ENCODE measurements around the gene NOL7. TPM values are rescaled to one million over a fixed set of nuclear protein-coding genes. Genes with fewer than 3 reads are reported as not detected.

NOL7 gene
- total and polyA plus RNA-seq, 2 of the 13 experiments (the other 11 are each of a cell fraction or from before 2014, with no cell fraction given) = 37.8 to 186 TPM

- TF ChIP-seq HMG20A (CRISPR knock-in tag; IDR thresholded peaks at IDR 0.05; ENCODE audit: borderline replicate concordance) = peak; percentile 98; the same call in 1 of the 2 replicates
- TF ChIP-seq GATAD1 (CRISPR knock-in tag; IDR thresholded peaks at IDR 0.05) = peak; percentile 71
- TF ChIP-seq RXRB (CRISPR knock-in tag; IDR thresholded peaks at IDR 0.05; ENCODE audit: borderline replicate concordance) = peak; percentile 99
- peak; percentile 89 for TF ChIP-seq DPF2 (CRISPR knock-in tag; IDR thresholded peaks at IDR 0.05; ENCODE audit: borderline replicate concordance, low read depth)
- peak; percentile 9; the same call in 1 of the 2 replicates for TF ChIP-seq RAD21 (CRISPR knock-in tag; IDR thresholded peaks at IDR 0.05)
- TF ChIP-seq ISL2 (CRISPR knock-in tag; IDR thresholded peaks at IDR 0.05) = peak; percentile 100
- peak; percentile 89 for TF ChIP-seq KLF9 (CRISPR knock-in tag; IDR thresholded peaks at IDR 0.05; ENCODE audit: low read depth)
- no peak for TF ChIP-seq ZFP41 (CRISPR knock-in tag; IDR thresholded peaks at IDR 0.05; ENCODE audit: borderline replicate concordance)
- no peak for TF ChIP-seq ZNF280B (CRISPR knock-in tag; IDR thresholded peaks at IDR 0.05; ENCODE audit: borderline replicate concordance)
- no peak for TF ChIP-seq U2AF2 (IDR thresholded peaks at IDR 0.05; ENCODE audit: low read depth, low read length)
- TF ChIP-seq ZNF317 (CRISPR knock-in tag; IDR thresholded peaks at IDR 0.05) = peak; percentile 72; the same call in 1 of the 2 replicates
- TF ChIP-seq ZNF703 (CRISPR knock-in tag; IDR thresholded peaks at IDR 0.05; ENCODE audit: borderline replicate concordance) = peak; percentile 93
- peak; percentile 70; the same call in 1 of the 2 replicates for TF ChIP-seq KMT2A (CRISPR knock-in tag; IDR thresholded peaks at IDR 0.05)
- no peak for TF ChIP-seq MTF1 (CRISPR knock-in tag; IDR thresholded peaks at IDR 0.05)
- peak; percentile 53; the same call in 1 of the 2 replicates for TF ChIP-seq CBX5 (CRISPR knock-in tag; IDR thresholded peaks at IDR 0.05; ENCODE audit: borderline replicate concordance)
- TF ChIP-seq CHD2 (IDR thresholded peaks at IDR 0.05; ENCODE audit: low read depth, low read length) = 0 out of 2 replicates have a peak, but pooled peaks have one; percentile 14
- TF ChIP-seq KLF16 (CRISPR knock-in tag; IDR thresholded peaks at IDR 0.05) = peak in 1 of 2 experiments; percentile 24; a peak in 1 of 4 replicates
- no peak for TF ChIP-seq GPN1 (CRISPR knock-in tag; IDR thresholded peaks at IDR 0.05; ENCODE audit: borderline replicate concordance)
- no peak; the same call in 1 of the 2 replicates for TF ChIP-seq JDP2 (CRISPR knock-in tag; IDR thresholded peaks at IDR 0.05; ENCODE audit: borderline replicate concordance)
- TF ChIP-seq LCORL (IDR thresholded peaks at IDR 0.05) = peak; percentile 99
- peak; percentile 99 for TF ChIP-seq LCORL (CRISPR knock-in tag; IDR thresholded peaks at IDR 0.05)
- no peak for TF ChIP-seq SCMH1 (CRISPR knock-in tag; IDR thresholded peaks at IDR 0.05; ENCODE audit: borderline replicate concordance)
- no peak for TF ChIP-seq THAP9 (CRISPR knock-in tag; IDR thresholded peaks at IDR 0.05; ENCODE audit: borderline replicate concordance)
- TF ChIP-seq, protein P1, sequence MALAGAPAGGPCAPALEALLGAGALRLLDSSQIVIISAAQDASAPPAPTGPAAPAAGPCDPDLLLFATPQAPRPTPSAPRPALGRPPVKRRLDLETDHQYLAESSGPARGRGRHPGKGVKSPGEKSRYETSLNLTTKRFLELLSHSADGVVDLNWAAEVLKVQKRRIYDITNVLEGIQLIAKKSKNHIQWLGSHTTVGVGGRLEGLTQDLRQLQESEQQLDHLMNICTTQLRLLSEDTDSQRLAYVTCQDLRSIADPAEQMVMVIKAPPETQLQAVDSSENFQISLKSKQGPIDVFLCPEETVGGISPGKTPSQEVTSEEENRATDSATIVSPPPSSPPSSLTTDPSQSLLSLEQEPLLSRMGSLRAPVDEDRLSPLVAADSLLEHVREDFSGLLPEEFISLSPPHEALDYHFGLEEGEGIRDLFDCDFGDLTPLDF (CRISPR knock-in tag; IDR thresholded peaks at IDR 0.05) = no peak; the same call in 1 of the 2 replicates
Measured at GRCh38 chr6:13604546-13605416, 10.4 kb upstream of the NOL7 start (continued).
